ENCODE data around the gene CGNL1.

DNA sequence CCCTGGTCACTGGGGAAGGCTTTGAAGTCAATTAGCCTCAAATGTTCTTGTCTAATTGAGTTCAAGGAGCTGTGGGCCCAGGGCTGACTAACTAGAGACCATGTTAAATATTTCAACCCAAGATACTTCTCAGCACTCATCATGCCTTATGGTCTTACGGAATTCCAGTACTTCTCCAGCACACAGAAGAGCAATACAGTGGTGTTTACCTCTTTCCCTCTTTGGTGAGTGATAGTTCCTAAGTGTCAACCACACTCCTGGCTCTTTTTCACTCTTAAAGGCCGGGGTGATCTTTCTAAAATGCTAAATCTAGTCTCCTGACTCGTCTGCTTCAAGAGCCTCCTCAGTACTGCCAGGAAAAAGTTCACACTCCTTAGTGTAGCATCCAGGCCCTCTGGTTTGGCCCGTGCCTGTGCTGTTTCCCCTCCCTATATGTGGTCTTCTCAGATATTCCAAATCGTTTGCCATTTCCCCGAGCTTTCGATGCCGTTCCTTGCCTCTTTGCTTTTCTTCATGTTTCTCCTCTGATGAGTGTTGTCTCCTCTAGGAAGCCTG is 220.1 kb downstream of the CGNL1 start:
- TF ChIP-seq, protein P1, sequence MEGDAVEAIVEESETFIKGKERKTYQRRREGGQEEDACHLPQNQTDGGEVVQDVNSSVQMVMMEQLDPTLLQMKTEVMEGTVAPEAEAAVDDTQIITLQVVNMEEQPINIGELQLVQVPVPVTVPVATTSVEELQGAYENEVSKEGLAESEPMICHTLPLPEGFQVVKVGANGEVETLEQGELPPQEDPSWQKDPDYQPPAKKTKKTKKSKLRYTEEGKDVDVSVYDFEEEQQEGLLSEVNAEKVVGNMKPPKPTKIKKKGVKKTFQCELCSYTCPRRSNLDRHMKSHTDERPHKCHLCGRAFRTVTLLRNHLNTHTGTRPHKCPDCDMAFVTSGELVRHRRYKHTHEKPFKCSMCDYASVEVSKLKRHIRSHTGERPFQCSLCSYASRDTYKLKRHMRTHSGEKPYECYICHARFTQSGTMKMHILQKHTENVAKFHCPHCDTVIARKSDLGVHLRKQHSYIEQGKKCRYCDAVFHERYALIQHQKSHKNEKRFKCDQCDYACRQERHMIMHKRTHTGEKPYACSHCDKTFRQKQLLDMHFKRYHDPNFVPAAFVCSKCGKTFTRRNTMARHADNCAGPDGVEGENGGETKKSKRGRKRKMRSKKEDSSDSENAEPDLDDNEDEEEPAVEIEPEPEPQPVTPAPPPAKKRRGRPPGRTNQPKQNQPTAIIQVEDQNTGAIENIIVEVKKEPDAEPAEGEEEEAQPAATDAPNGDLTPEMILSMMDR (IDR thresholded peaks at IDR 0.05), result no peak
- no peak for TF ChIP-seq POLR2A (IDR thresholded peaks at IDR 0.05)
